ENCODE results near the gene RBPJ.

The RBPJ gene

DNA sequence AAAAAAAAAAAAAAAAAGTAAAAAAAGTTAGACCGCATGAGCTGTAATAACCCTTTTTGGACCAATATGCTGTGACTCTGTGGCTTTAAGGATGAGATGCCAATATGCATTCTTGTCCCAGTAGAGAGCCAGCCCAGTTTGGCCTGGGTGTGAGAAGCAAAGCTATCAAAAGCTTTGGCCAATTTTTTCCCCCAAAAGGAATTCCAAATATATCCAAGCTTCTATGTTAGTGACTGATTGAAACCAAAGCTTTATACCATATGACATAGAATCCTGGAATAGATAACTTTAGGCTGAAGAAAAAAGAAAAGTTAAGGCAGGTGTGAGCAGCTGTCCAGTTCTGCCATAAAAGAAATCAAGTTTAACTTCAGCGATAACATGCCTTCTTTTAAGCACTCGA, 30.5 kb upstream of the RBPJ start:
- no peaks in the 10 kb centered on the region for H3K36me3 ChIP-seq (ENCODE audit: control insufficient read depth, insufficient read depth, low read length)
- H3K4me1 ChIP-seq (ENCODE audit: control insufficient read depth, insufficient read depth, low read length): no peaks in the 10 kb centered on the region
- no peaks in the 10 kb centered on the region for H3K27me3 ChIP-seq (ENCODE audit: control insufficient read depth, insufficient read depth, low read length)
- no peak overlapping the region for H3K9ac ChIP-seq (ENCODE audit: low read length)
- no peaks in the 10 kb centered on the region for H3K9me3 ChIP-seq (ENCODE audit: control insufficient read depth, low read length)
- H3K4me3 ChIP-seq (ENCODE audit: low read length): no peak overlapping the region

- Histone ChIP-seq H3K27me3 (ENCODE audit: control insufficient read depth, insufficient read depth, low read length) (no peaks in the 10 kb centered on the region), H3K4me3 (ENCODE audit: low read length) (no peak overlapping the region), H3K9ac (ENCODE audit: low read length) (no peak overlapping the region), H3K36me3 (ENCODE audit: control insufficient read depth, insufficient read depth, low read length) (no peaks in the 10 kb centered on the region), H3K4me1 (ENCODE audit: control insufficient read depth, insufficient read depth, low read length) (no peaks in the 10 kb centered on the region), H3K9me3 (ENCODE audit: control insufficient read depth, low read length) (no peaks in the 10 kb centered on the region)
Observed at GRCh38 chr4:26294904-26295303, 25.9 kb upstream of the RBPJ start.

DNA sequence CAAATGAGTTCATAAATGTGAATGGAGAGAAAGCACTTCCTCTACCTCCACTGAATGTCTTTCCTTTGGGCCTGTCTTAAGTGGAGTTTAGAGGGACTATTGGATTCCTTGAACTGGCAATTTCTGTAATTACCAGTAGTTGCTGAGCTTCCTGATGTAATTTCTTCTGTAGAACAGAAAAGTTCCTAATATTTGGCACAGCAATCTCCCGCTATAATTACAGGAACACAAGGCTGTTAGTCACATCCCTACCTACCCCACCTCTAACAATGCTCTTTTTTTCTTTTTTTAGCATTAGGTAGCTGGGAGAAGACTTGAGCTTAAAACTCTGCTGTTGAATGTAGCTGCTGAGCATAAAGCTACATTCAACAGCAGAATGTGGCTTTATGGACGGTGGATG, 24.8 kb upstream of the RBPJ start:
- H3K9me3 ChIP-seq (ENCODE audit: control insufficient read depth, low read length): no peaks in the 10 kb centered on the region
- H3K4me3 ChIP-seq (ENCODE audit: low read length): no peak overlapping the region
- no peaks in the 10 kb centered on the region for H3K27me3 ChIP-seq (ENCODE audit: control insufficient read depth, insufficient read depth, low read length)
- no peak overlapping the region for H3K9ac ChIP-seq (ENCODE audit: low read length)
- no peaks in the 10 kb centered on the region for H3K36me3 ChIP-seq (ENCODE audit: control insufficient read depth, insufficient read depth, low read length)
- no peaks in the 10 kb centered on the region for H3K4me1 ChIP-seq (ENCODE audit: control insufficient read depth, insufficient read depth, low read length)

GRCh38 chr4:26296514-26296913, 24.3 kb upstream of the RBPJ start:
- Histone ChIP-seq H3K27me3 (ENCODE audit: control insufficient read depth, insufficient read depth, low read length) (no peaks in the 10 kb centered on the region), H3K36me3 (ENCODE audit: control insufficient read depth, insufficient read depth, low read length) (no peaks in the 10 kb centered on the region), H3K9me3 (ENCODE audit: control insufficient read depth, low read length) (no peaks in the 10 kb centered on the region), H3K4me1 (ENCODE audit: control insufficient read depth, insufficient read depth, low read length) (no peaks in the 10 kb centered on the region), H3K9ac (ENCODE audit: low read length) (no peak overlapping the region), H3K4me3 (ENCODE audit: low read length) (no peak overlapping the region)

GRCh38 chr4:26297219-26297618, 23.6 kb upstream of the RBPJ start:
- Histone ChIP-seq H3K9ac (ENCODE audit: low read length) (no peak overlapping the region), H3K4me3 (ENCODE audit: low read length) (no peak overlapping the region), H3K4me1 (ENCODE audit: control insufficient read depth, insufficient read depth, low read length) (no peaks in the 10 kb centered on the region), H3K36me3 (ENCODE audit: control insufficient read depth, insufficient read depth, low read length) (no peaks in the 10 kb centered on the region), H3K9me3 (ENCODE audit: control insufficient read depth, low read length) (no peaks in the 10 kb centered on the region), H3K27me3 (ENCODE audit: control insufficient read depth, insufficient read depth, low read length) (no peaks in the 10 kb centered on the region)

DNA sequence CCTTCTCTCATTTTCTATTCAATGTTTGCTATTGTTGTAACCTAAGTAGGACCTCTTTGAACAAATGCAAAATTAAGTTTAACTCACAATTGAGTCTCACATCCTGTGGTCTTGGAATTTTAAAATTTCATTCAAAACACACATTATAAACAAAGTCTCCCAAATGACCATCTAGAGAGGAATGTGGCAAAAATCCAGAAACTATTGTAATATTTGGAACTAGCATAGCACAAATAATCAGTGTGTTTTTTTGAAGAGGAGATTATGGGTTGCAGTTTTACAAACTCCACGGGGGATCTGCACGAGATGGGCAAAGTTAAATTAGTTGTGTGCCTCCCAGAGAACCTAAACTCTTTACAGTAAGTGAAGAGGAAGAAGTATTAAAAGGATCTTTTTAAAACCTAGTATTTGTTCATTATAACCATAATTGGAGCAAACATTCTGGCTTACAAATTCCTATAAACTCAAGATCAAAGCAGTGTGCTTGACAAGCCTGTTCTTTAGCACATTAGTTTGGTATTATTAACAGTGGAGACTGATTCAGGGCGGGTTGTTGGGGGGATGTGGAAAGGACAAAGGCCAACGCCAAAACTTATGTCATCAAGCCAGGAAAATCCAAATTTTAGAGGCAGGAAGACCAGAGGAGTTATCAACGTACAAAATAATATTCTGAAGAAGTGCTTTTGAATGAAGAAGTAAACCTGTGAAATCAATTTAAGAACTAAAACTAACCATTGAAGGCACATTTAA, 22.4 kb upstream of the RBPJ start:
- Histone ChIP-seq H3K36me3 (ENCODE audit: control insufficient read depth, insufficient read depth, low read length) (no peaks in the 10 kb centered on the region), H3K9ac (ENCODE audit: low read length) (no peak overlapping the region), H3K9me3 (ENCODE audit: control insufficient read depth, low read length) (no peaks in the 10 kb centered on the region), H3K4me3 (ENCODE audit: low read length) (no peak overlapping the region), H3K4me1 (ENCODE audit: control insufficient read depth, insufficient read depth, low read length) (no peaks in the 10 kb centered on the region), H3K27me3 (ENCODE audit: control insufficient read depth, insufficient read depth, low read length) (no peaks in the 10 kb centered on the region)

DNA sequence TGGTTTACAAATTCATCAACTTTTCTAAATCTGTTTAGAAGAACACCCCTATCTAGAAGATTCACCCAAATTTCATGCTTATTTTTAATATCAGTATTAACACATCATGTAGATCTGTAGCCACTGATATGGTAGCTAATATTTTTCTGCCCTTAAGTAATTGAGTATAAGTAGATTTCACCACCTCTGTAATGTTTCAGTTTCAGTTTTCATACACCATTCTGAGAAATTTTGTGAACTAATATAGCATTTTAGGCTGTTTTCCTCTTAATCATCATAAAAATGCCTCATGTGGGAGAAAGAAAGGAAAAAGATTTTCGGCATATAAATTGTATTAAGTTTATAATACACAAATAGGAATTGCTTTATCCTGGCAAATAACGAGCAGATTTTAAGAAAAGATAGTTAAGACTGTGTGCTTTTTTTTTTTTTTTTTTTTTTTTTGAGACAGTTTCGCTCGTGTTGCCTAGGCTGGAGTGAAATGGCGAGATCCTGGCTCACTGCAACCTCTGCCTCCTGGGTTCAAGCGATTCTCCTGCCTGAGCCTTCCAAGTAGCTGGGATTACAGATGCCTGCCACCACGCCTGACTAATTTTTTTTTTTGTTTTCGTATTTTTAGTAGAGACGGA, 21.4 kb upstream of the RBPJ start:
- Histone ChIP-seq H3K9ac (ENCODE audit: low read length) (no peak overlapping the region), H3K36me3 (ENCODE audit: control insufficient read depth, insufficient read depth, low read length) (no peaks in the 10 kb centered on the region), H3K27me3 (ENCODE audit: control insufficient read depth, insufficient read depth, low read length) (no peaks in the 10 kb centered on the region), H3K4me1 (ENCODE audit: control insufficient read depth, insufficient read depth, low read length) (no peaks in the 10 kb centered on the region), H3K9me3 (ENCODE audit: control insufficient read depth, low read length) (no peaks in the 10 kb centered on the region), H3K4me3 (ENCODE audit: low read length) (no peak overlapping the region)

GRCh38 chr4:26300314-26301307, 20.2 kb upstream of the RBPJ start:
- Histone ChIP-seq H3K9ac (ENCODE audit: low read length) (no peak overlapping the region), H3K9me3 (ENCODE audit: control insufficient read depth, low read length) (no peaks in the 10 kb centered on the region), H3K27me3 (ENCODE audit: control insufficient read depth, insufficient read depth, low read length) (no peaks in the 10 kb centered on the region), H3K4me3 (ENCODE audit: low read length) (no peak overlapping the region), H3K4me1 (ENCODE audit: control insufficient read depth, insufficient read depth, low read length) (no peaks in the 10 kb centered on the region), H3K36me3 (ENCODE audit: control insufficient read depth, insufficient read depth, low read length) (no peaks in the 10 kb centered on the region)

DNA sequence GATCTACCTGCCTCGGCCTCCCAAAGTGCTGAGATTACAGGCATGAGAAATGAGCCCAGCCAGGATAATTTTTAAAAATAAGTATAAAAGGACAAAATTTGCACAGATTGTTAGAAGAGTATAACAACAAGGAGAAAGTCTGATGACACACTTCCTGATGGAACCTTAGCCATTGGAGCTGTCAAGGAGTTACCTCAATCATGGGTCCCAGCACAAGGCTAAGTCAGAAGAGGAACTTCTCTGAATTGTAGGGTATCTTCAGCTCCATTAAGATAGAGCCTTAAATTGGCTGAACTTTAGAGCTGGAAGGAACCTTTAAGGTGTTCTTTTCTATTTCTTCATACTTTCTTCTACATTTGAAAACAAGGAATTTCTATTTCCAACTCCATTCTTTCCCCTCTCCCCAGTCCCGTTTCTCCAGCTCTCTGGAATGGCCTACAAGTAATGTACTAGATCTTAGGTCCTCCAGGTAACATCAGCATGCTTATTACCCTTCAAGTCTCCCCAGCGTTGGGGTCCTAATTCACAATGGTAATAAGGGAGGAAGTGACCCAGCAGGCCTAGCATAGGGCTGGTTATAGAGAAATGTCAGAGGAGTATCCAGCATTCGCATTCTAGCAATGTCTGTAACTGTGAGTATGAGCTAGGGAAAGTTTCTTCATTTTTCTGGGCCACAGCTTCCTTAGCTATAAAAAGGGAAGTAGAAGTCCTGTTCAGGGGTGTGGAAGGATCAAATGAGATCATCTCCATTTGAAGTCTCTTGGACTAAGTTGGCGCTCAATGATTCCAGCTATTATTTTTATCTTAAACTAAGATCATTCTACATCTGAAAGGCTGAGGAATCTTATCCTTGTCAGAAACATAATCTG, 18.5 kb upstream of the RBPJ start:
- Histone ChIP-seq H3K9me3 (ENCODE audit: control insufficient read depth, low read length) (no peaks in the 10 kb centered on the region), H3K9ac (ENCODE audit: low read length) (no peak overlapping the region), H3K4me1 (ENCODE audit: control insufficient read depth, insufficient read depth, low read length) (no peaks in the 10 kb centered on the region), H3K27me3 (ENCODE audit: control insufficient read depth, insufficient read depth, low read length) (no peaks in the 10 kb centered on the region), H3K4me3 (ENCODE audit: low read length) (no peak overlapping the region), H3K36me3 (ENCODE audit: control insufficient read depth, insufficient read depth, low read length) (no peaks in the 10 kb centered on the region)

- Histone ChIP-seq H3K9ac (ENCODE audit: low read length) (no peak overlapping the region), H3K4me1 (ENCODE audit: control insufficient read depth, insufficient read depth, low read length) (no peaks in the 10 kb centered on the region), H3K9me3 (ENCODE audit: control insufficient read depth, low read length) (no peaks in the 10 kb centered on the region), H3K4me3 (ENCODE audit: low read length) (no peak overlapping the region), H3K36me3 (ENCODE audit: control insufficient read depth, insufficient read depth, low read length) (no peaks in the 10 kb centered on the region), H3K27me3 (ENCODE audit: control insufficient read depth, insufficient read depth, low read length) (no peaks in the 10 kb centered on the region)
Observed at GRCh38 chr4:26303008-26303407, 17.8 kb upstream of the RBPJ start.

- Histone ChIP-seq H3K9me3 (ENCODE audit: control insufficient read depth, low read length) (no peaks in the 10 kb centered on the region), H3K36me3 (ENCODE audit: control insufficient read depth, insufficient read depth, low read length) (no peaks in the 10 kb centered on the region), H3K9ac (ENCODE audit: low read length) (no peak overlapping the region), H3K27me3 (ENCODE audit: control insufficient read depth, insufficient read depth, low read length) (no peaks in the 10 kb centered on the region), H3K4me3 (ENCODE audit: low read length) (no peak overlapping the region), H3K4me1 (ENCODE audit: control insufficient read depth, insufficient read depth, low read length) (no peaks in the 10 kb centered on the region)
Observed at GRCh38 chr4:26307037-26307800, 13.6 kb upstream of the RBPJ start.
